Activated gamma-delta T cell (primary cell): ENCODE results near the gene NELFA.

Experiments used
- DNase-seq: peaks from one replicate; lab custom pipeline; 2025; lab: John Stamatoyannopoulos, UW

The NELFA gene

GRCh38 chr4:1964971-1965370 is 43.8 kb downstream of the NELFA start:
- no peak for DNase-seq

- DNase-seq = no peak
Measured at GRCh38 chr4:1964443-1964842, 44.3 kb downstream of the NELFA start.

- DNase-seq = no peak
Measured at GRCh38 chr4:1962980-1963379, 45.8 kb downstream of the NELFA start.

GRCh38 chr4:1961563-1961962 is 47.2 kb downstream of the NELFA start:
- no peak for DNase-seq

- DNase-seq = no peak
Measured at GRCh38 chr4:1961038-1961437, 47.7 kb downstream of the NELFA start.

GRCh38 chr4:1960170-1960825 is 48.5 kb downstream of the NELFA start:
- no peak for DNase-seq

- no peak for DNase-seq
Measured at GRCh38 chr4:1959104-1959384, 49.7 kb downstream of the NELFA start.

- no peak for DNase-seq
Measured at GRCh38 chr4:1958276-1959103, 50.3 kb downstream of the NELFA start.

- DNase-seq = no peak
Measured at GRCh38 chr4:1956631-1957030, 52.1 kb downstream of the NELFA start.

- no peak for DNase-seq
Measured at GRCh38 chr4:1953335-1953734, 55.4 kb downstream of the NELFA start.

GRCh38 chr4:1952719-1953118 is 56.1 kb downstream of the NELFA start:
- DNase-seq = no peak

- DNase-seq = no peak
Measured at GRCh38 chr4:1952058-1952700, 56.6 kb downstream of the NELFA start.

GRCh38 chr4:1950369-1950768 is 58.4 kb downstream of the NELFA start:
- no peak for DNase-seq

- no peak for DNase-seq
Measured at GRCh38 chr4:1948892-1949436, 59.8 kb downstream of the NELFA start.

GRCh38 chr4:1948232-1948631 is 60.5 kb downstream of the NELFA start:
- DNase-seq = no peak

- no peak for DNase-seq
Measured at GRCh38 chr4:1945912-1946311, 62.9 kb downstream of the NELFA start.

GRCh38 chr4:1945124-1945895 is 63.5 kb downstream of the NELFA start:
- no peak for DNase-seq

GRCh38 chr4:1943928-1944327 is 64.8 kb downstream of the NELFA start:
- no peak for DNase-seq

GRCh38 chr4:1940566-1940965 is 68.2 kb downstream of the NELFA start:
- no peak for DNase-seq

- DNase-seq = no peak
Measured at GRCh38 chr4:1939664-1940509, 68.9 kb downstream of the NELFA start.

GRCh38 chr4:1938027-1938426 is 70.7 kb downstream of the NELFA start:
- no peak for DNase-seq
